22Rv1 (cell line): Measurements from ENCODE around the gene SCMH1.

ENCODE experiments used
- CTCF ChIP-seq: fragments of 450-650 bp; IDR thresholded peaks from 2 replicates; pipeline ENCODE4 v1.5.1; 2017; ENCODE audit warnings: mild to moderate bottlenecking
- ZFX ChIP-seq: fragments of 450-650 bp; IDR thresholded peaks from 2 replicates; pipeline ENCODE4 v1.6.1; 2017; ENCODE audit warnings: antibody characterized with exemption, borderline replicate concordance

GRCh38 chr1:40987439-40988276 lies 254.4 kb downstream of the SCMH1 start:
- TF ChIP-seq CTCF = no peak
- no peak for TF ChIP-seq ZFX
